GM19023 (cell line): Measurements from ENCODE around the gene MBD4.
"Not testable (repeated sequence)": the region's sequence is repeated elsewhere in the genome, so short reads cannot be mapped to it uniquely, and the experiment has no call there.

ENCODE experiments used
- ATAC-seq: cut with Tn5 transposase; IDR thresholded peaks from one replicate; pipeline ENCODE4 v1.9.1; 2021; ENCODE audit warnings: mild to moderate bottlenecking, moderate library complexity; ENCODE audit not compliant: unreplicated experiment

The MBD4 gene

DNA sequence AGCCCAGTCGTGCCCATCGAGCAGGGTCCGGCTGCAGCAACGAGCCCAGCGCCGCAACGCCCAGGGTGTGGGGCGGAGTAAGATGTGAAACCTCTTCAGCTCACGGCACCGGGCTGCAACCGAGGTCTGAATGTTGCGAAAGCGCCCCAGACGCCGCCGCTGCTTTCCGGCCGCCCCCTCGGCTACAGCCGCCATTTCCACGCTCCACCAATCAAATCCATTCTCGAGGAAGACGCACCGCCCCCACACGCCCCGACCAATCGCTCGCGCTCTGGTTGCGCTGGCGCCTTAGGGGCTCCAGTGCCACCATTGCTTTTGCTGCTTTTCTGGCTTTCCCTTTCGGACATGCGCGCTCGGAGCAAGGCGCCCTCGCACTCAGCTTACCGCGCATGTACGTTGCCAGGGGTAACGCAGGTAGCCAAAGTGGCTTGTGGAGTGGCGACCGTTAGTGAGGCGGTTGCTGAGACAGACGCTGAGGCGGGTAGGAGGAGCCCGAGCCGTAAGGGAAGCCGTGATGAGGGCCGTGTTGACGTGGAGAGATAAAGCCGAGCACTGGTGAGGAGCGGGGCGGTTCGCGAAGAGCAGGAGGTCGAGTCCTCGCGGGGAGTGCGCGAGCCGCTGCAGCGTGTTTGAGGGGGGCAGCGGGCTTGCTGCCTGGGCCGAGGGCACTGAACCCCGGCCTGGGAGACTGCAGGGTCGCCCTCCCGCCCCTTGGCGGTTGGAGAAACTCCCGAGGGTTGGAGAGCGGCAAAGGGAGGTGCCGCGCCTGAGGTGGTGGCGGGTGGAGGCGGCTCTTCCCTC is at the start of gene MBD4, which contains the start of gene IFT122:
MBD4 (minus strand) TSS at position 132 of the 801 bp plus-strand sequence; CDS start at position 17, 115 bp downstream.
IFT122 (plus strand) TSS at position 408 of the 801 bp plus-strand sequence; CDS start at position 515, 107 bp downstream.
- peak; percentile 88 for ATAC-seq

DNA sequence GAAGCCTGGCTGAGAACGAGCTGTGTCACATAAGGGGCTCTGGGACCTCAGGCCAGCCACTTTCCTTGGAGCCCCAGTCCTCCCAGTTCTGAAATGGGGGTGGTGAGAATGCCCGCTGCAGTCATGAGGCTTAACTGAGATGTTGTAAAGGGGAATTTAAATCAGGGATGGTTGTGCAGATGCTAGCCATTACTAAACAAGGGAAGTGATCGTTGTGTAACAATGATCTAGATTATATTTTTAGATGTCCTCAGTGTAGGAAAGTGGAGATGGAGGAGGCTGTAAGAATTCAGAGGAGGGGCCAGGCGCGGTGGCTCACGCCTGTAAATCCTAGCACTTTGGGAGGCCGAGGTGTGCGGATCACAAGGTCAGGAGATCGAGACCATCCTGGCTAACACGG is 49.5 kb upstream of the MBD4 start:
- ATAC-seq = not testable (repeated sequence)

DNA sequence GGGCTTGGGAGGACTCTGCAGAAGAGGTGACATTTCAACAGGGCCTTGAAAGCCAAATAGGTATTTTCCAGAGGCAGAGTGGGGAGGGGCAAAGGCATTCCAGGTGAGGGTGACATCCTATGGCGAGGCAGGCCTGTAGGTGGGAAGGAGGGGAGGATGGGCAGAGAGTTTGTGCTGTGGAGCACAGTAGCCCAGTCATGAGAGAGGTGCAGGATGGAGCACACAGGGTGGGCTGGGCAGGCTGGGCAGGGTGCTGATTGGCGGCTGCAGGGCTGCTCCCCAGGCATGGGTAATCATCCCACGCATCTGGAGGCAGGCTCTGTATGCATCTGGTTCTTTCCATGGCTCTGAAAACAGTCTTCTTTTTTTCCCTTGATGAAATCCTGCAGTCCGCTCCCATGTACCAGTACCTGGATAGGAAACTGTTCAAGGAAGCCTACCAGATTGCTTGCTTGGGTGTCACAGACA is 48.2 kb upstream of the MBD4 start:
- ATAC-seq = not testable (repeated sequence)

DNA sequence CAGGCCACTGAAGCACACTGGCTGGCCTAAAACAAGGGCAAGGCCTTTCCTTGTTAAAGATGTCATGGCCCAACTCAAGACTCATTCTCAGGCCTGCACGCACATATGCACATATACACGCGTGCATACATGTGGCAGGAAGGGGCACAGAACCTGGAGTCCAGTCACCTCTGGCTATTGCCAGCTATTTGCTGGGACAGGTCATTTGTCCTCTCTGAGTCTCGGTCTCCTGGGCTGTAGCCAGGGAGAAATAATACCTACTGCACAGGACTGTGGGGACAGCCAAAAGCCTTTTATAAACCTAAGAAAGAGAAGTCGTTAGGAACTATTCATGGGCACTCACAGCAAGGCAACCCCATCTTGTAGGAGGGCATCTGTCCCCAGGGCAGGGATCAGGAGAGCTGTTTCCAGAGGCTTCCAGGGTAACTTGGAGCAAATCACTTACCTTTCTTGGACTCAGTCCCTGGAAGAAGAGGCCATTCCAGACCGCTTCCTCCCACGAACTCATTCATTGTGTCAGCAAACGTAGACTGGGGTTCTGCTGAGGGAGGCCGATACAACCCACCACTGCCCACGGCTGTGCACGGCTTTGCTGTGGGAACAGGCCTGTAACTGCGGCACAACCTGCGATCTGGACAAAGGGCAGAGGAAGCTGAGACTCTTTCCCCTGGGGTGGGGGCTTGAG is 47.6 kb upstream of the MBD4 start:
- no peak for ATAC-seq

DNA sequence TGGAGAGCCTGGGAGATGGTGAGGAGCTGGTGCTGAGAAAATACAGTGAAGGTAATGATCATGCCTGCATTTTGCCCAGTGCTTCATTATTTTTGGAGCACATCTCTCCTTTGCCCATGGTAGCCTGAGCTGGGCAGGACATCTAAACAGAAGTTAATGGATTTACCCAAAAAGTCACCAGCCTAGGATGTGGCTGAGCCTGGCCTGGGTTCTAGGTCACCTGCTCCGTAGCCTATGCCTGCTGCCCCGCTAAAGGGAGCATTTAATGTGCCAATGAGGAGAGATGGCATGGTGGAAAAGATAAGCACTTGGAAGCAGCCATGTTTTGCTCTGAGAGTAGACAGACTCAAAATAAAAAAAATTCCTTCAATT is 46.9 kb upstream of the MBD4 start:
- ATAC-seq = no peak

DNA sequence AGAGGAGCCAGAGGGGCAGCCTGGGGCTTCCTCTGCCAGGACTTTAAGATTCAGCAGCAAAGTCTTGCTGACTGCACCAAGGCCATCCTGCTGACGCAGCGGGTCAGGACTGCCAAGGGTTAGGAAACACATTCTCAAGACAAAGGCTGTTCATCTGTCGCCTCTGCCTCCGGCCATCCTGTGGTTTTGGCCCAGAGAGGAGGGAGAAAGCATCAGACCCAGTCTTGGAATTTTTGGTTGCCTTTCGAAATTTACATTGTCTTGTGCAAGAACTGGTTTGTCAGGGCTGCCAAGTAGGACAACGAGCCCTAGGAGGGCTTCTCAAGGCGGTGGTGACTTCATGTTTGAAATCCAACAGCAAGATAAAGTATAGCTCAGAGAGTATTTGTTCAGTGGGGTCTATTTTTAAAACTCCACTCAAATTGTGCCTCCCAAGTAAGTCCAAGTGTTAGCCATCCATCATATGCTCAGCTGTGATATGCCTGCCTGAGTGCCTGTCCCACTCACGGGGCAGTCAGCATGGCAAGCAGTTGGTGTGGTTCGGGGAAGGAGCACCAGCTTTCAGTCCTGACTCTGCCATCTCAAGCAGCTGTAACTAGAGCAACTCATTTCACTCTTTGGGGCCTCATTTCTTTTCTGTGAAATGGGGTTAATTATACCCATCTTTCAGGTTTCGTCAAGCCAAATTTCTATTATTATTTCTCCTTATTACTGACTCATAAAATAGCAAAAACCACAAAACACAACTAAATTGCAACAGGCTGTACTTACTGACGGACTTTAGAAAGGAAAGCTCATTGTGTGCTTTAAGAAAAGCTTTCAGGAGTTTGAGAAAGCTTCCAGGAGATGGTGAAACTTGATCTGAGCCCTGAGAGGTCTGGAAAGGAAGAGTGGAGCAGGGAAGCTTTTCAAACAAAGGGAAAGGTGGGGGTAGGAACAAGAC is 46.2 kb upstream of the MBD4 start:
- no peak for ATAC-seq

DNA sequence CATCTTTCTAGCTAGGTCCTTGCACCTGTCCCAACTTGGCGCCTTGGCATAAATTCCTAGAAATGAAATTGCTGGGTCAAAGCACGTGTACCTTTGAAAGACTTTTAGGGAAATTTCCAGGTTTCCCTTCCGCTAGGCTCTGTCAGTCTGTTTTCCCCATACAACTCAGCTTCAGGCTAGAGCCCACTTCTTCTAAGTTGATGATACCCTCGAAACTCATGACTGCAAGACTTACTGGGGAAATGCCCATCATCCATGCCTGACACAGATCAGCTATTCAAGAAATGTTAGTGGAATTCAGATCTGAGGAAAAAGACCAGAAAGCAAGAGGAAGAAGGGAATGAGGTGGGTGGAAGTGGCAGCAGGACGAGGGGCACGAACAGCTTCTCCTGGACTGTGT is 45.4 kb upstream of the MBD4 start:
- not testable (repeated sequence) for ATAC-seq

DNA sequence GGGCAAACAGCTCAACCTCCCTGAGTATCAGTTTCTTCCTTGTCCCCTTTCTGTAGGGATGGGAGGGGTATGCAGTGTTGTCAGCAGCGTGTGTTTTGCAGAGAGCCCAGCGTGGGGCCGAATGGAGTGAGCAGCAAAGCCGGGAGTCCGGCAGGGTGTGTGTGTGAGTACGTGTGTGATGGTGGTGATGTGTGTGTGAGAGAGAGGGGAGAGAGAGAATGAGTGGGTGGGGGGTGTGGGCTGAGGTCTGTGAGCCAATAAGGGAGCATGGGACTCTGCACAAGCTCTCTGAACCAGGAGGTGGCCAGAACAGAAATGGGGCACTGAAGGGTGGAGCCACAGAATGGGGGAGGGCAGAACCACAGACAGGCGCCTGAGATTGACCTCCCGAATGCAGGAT is 44.1 kb upstream of the MBD4 start:
- no peak for ATAC-seq

DNA sequence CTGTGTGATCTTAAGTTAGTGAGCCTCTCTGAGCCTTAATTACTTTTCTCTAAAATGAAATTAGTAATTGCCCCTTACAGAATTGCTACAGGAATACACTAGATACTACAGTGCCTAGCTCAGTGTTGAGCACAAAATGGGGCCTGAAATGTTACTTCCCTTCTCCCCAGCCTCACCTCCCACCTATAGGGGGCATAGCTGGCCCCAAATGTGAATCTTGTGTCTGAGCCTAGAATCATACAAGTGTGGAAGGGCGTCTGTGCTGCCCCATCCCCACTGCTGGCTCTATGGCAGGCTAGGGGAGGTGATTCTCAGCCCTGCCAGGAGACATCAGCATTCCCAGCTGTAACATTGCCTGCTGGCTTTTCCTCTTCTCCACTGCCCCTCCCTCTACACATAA is 43.0 kb upstream of the MBD4 start:
- no peak for ATAC-seq

DNA sequence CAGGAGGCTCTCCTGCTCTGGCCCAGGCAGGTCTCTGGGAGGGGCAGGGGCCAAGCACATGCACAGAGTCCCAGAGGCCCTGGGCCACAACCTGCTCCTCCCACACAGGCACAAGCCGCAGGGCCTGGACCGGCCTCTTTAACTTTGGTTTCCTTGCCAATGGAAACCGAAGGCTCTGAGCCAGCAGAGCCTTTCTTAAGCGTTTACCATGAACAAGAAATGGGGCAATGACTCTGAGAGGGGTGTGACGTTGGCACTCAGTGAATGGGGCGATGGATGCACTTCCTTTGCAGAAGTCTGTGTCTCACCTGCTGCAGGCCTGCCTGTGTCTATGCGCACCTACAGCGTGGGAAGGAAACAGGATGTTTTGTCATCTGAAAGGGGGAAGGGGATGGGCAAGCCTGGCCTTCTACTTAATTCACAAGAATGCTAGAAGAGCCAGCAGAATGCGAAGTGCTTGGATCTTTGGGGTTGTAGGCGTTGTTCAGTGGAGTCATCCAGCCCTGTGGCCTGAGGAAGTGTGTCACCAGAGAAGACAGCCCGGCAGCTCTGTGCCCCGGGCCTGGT is 42.1 kb upstream of the MBD4 start:
- no peak for ATAC-seq

DNA sequence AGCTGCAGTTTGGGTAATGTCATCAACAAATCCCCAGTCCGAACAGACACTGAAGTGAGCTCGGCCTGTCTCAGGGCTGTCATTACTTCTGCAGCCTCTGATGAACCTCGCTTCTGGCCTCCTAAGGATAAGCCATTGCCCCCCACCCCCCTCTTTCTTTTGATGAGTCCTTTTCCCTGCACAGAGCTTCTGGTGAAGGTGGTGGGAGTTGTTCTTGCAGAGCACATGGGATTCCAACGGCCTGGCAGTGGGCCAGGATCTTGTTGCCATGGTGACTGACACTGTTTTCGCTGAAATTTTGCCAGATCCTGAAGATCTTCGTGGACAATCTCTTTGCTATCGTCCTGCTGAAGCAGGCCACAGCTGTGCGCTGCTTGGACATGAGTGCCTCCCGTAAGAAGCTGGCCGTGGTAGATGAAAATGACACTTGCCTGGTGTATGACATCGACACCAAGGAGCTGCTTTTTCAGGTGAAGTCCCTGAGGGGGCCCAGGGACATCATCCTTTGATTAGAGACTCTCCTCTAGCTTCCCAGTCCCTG is 41.5 kb upstream of the MBD4 start:
- not testable (repeated sequence) for ATAC-seq

DNA sequence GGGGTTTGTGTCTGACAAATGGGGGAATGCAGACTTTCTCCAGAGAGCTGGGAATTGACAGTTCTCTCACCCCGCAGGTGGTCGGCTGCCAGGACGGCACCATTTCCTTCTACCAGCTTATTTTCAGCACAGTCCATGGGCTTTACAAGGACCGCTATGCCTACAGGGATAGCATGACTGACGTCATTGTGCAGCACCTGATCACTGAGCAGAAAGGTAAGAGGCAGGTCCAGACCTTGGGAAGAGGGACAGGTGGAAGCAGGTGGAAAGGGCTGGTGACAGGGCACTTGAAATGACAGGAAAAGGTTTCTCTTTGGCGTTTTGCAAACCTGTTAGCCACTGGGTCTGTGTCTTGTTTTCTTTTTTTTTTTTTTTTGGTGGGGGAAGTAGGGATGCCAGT is 36.8 kb upstream of the MBD4 start:
- ATAC-seq = no peak

DNA sequence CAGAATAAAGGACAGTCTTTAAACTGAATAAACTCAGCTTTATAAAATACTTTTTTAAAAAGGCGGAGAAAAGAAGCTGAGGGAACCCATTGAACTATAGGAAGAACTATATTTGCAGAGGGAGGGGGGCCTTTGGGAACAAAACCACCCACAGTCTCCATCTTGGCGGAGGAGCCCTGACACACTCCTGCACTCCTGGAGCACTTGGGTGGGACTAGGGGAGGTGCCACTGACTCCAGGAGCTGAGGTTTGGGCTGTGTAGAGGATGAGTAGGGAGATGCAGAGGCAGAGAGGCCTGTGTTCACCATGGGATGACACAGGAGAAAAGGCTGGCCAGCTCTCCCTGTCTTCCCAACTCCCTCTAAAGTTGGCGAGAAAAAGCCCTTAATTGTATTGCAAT is 36.1 kb upstream of the MBD4 start:
- ATAC-seq = no peak

DNA sequence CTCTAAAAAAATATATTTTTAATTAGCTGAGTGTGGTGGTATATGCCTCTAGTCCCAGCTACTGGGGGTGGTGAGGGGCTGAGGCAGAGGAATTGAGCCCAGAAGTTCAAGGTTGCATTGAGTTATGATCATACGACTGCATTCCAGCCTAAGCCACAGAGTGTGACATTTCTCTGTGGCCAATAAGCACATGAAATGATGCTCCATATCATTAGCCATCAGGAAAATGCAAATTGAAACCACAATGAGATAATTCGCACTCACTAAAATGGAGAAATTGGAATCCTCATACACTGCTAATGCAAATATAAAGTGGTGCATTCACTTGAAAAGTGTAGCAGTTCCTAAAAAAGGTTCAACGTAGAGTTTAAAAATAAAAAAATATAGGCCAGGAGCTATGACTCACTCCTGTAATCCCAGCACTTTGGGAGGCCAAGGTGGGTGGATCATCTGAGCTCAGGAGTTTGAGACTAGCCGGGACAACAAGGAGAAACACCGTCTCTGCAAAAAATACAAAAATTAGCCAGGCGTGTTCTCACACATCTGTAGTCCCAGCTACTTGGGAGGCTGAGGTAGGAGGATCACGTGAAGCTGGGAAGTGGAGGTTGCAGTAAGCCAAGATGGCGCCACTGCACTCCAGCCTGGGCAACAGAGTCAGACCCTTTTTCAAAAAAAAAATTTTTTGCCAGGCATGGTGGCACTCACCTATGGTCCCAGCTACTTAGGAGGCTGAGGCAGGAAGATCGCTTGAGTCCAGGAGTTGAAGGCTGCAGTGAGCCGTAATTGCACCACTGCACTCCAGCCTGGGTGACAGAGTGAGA is 35.4 kb upstream of the MBD4 start:
- ATAC-seq = no peak

DNA sequence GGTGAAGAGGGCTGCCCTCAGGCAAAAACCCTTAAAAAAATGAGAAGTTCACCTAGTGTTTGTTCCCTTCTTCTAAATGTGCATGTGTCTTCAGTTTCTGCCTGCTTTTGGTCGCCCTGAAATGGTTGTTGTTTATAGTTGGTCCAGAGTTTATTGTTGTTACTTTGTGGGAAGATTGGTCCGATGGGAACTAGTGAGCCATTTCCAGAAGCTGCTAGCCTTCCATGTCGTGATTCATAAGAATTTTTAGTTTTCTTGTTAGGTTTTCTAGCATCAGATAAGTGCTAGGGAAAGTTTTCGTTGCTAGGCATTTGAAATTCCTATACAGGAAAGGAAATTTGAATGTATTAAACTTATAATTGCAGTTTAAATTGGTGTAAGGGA is 34.0 kb upstream of the MBD4 start:
- ATAC-seq = no peak

DNA sequence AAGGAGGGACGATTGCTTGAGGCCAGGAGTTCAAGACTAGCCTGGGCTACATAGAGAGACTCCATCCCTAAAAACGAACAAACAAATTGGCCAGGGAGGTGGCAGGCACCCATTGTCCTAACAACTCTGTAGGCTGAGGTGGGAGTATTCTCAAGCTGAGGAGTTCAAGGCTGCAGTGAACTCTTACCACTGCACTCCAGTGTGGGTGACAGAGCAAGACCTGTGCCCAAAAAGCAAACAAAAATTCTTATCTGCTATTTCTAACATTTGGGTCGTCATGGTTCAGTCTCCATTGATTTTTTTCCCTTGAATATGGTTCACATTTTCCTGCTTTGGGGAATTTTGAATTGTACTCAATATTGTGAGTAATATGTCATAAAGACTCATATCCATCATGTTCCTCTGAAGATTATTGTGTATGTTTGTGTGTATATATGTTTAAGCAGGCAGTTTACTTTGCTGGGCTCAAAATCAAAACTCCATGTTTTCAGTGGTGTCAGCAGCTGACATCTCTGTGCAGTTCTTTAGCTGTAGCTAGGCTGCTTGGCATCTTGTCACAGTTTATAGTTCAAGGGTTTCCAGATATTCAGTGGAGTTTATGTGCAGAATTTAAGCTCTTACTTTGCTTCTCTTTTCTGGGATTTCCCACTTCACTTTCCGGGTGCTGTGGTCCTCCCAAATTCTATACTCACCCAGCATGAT is 33.5 kb upstream of the MBD4 start:
- ATAC-seq = no peak

DNA sequence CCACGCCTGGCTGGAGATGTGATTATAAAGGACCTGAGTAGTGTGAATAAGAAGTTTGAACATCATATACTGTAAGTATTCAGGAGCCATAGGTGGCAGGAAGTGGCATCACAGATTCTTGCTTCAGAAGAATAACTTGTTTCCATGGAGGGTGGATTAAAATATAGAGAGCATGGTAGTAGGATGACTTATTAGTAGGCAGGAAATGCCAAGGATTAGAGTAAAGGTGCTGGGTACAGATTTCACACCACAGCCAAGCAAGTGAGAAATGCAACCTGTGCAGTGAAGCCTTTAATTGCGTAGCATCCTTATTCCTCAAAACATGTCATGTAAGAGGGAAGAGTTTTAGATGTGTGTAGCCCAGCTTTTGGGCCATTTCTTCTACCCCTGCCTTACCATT is 31.1 kb upstream of the MBD4 start:
- no peak for ATAC-seq

DNA sequence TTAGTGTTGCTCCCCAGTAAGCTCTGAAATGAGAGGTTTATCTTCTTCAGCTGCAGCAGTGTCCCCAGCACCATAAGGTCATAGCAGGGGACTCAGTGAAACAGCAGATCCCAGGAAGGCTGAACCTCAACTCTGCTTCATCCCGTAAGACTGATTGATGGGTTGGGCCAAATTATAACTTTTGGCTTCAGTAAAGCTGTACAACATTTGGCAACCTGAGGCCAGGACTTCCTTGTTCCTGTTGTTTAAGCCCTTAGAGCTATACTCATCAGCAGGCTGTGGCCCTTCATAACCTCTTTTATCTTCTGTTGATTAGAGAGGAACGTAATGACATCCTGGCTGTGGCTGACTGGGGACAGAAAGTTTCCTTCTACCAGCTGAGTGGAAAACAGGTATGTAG is 29.3 kb upstream of the MBD4 start:
- ATAC-seq = no peak

DNA sequence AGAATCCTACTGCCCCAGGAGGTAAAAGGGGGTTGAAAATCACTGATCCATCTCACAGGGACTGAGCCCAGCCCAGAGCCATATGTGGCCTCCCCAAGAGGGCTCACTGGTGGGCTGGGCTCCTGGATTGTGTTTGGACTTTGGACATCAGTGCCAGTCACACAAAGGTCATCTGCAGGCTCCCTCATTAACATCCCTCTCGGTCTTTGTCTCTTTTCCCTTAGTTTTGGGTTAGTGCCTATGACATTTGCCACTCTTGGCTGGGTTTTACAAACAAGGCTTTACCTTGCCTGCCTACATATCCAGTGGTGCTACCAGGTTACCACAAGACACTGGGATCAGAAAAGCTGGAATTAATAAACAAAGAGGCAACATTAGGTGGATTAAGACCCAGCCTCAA is 28.2 kb upstream of the MBD4 start:
- no peak for ATAC-seq
